Suprapubic skin (tissue), 4 donors: ENCODE results near the gene ZFHX3. TPM values are rescaled to one million over a fixed set of nuclear protein-coding genes. Genes with fewer than 3 reads are reported as not detected.

ENCODE experiments used
- DNase-seq, 2 donors: peaks; one replicate each; pipeline ENCODE4 v3.0.0-alpha.2; 2019; ENCODE audit warnings: low spot score in 2 of 2
- H3K27ac ChIP-seq: fragments of 200-600 bp; sonication (generic); one replicate; pipeline ENCODE4 v1.5.1; 2019
- H3K27me3 ChIP-seq: fragments of 200-600 bp; sonication (generic); one replicate; pipeline ENCODE4 v1.5.1; 2019
- H3K36me3 ChIP-seq: fragments of 200-600 bp; sonication (generic); one replicate; pipeline ENCODE4 v1.5.1; 2019
- H3K4me1 ChIP-seq: fragments of 200-600 bp; sonication (generic); one replicate; pipeline ENCODE4 v1.5.1; 2019
- H3K4me3 ChIP-seq: fragments of 200-600 bp; sonication (generic); one replicate; pipeline ENCODE4 v1.5.1; 2019; ENCODE audit warnings: mild to moderate bottlenecking
- H3K9me3 ChIP-seq: fragments of 200-600 bp; sonication (generic); one replicate; pipeline ENCODE4 v1.5.1; 2019
- EP300 ChIP-seq: sonication (generic); formaldehyde crosslinking; IDR thresholded peaks from one replicate; pipeline ENCODE4 v1.6.1; 2017; ENCODE audit warnings: antibody characterized with exemption
- POLR2A ChIP-seq, 2 donors: fragments of 450-650 bp; IDR thresholded peaks; one replicate each; pipeline ENCODE4 v1.6.1; 2017; ENCODE audit warnings: antibody characterized with exemption in 2 of 2, mild to moderate bottlenecking in 2 of 2, moderate library complexity in 2 of 2
- POLR2AphosphoS5 ChIP-seq, 3 donors: sonication (generic); formaldehyde crosslinking; IDR thresholded peaks; one replicate each; pipeline ENCODE4 v1.6.1; 2017; ENCODE audit warnings: antibody characterized with exemption in 3 of 3
- WGBS: methylation state at CpG from one replicate; pipeline ENCODE4 v1.1.5; 2018; 5-methylcytosine and 5-hydroxymethylcytosine counted together
- total RNA-seq, 4 donors: library from RNA; depleted of rRNA; stranded (reverse); fragments of >200 nt; gene quantifications; one replicate each; pipeline ENCODE4 v1.1.0, GENCODE V29; 2016
- TF ChIP-seq, protein P1 (sequence below), 2 donors: fragments of 200-600 bp in 1 of 2; fragments of 450-650 bp in 1 of 2; sonication (generic) in 1 of 2; IDR thresholded peaks; one replicate each; pipeline ENCODE4 v1.5.1; 2016 to 2019; ENCODE audit warnings: antibody characterized with exemption in 2 of 2, mild to moderate bottlenecking in 1 of 2, moderate library complexity in 1 of 2

The ZFHX3 gene
- total RNA-seq, 4 donors from 2014 or later, result 10.4 to 16.1 (median 12.8) TPM

DNA sequence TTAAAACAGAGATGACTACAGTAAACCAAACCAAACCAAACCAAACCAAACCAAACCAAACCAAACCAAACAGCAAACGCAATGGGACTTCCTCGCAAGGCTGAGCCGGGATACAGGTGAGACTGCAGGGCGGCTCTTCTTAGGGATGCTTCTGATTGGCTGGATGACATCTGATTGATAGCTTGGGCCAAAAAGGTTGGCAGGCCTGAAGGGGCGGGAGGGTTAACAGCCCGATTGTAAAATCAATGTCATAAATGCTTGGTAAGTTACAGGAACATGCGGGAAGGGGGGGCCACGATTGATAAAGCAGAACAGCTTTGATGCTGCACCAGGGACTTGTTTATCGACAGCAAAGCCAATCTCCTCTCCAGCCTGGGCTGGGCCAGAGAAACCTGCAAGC lies 86.1 kb downstream of the ZFHX3 start:
- Histone ChIP-seq H3K4me3 (no peak overlapping the region), H3K27ac (no peak overlapping the region), H3K4me1 (peaks cover 6% of the 10 kb centered on the region), H3K36me3 (peaks cover 30% of the 10 kb centered on the region), H3K27me3 (no peaks in the 10 kb centered on the region), H3K9me3 (no peaks in the 10 kb centered on the region)
- TF ChIP-seq POLR2A (IDR thresholded peaks at IDR 0.05) (no peak), POLR2AphosphoS5 (IDR thresholded peaks at IDR 0.05) (no peak), EP300 (no peak)
- TF ChIP-seq, protein P1, sequence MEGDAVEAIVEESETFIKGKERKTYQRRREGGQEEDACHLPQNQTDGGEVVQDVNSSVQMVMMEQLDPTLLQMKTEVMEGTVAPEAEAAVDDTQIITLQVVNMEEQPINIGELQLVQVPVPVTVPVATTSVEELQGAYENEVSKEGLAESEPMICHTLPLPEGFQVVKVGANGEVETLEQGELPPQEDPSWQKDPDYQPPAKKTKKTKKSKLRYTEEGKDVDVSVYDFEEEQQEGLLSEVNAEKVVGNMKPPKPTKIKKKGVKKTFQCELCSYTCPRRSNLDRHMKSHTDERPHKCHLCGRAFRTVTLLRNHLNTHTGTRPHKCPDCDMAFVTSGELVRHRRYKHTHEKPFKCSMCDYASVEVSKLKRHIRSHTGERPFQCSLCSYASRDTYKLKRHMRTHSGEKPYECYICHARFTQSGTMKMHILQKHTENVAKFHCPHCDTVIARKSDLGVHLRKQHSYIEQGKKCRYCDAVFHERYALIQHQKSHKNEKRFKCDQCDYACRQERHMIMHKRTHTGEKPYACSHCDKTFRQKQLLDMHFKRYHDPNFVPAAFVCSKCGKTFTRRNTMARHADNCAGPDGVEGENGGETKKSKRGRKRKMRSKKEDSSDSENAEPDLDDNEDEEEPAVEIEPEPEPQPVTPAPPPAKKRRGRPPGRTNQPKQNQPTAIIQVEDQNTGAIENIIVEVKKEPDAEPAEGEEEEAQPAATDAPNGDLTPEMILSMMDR (IDR thresholded peaks at IDR 0.05), result no peak
- WGBS, result 80% methylated on average over 9 of the region's 9 CpGs
- no peak for DNase-seq

DNA sequence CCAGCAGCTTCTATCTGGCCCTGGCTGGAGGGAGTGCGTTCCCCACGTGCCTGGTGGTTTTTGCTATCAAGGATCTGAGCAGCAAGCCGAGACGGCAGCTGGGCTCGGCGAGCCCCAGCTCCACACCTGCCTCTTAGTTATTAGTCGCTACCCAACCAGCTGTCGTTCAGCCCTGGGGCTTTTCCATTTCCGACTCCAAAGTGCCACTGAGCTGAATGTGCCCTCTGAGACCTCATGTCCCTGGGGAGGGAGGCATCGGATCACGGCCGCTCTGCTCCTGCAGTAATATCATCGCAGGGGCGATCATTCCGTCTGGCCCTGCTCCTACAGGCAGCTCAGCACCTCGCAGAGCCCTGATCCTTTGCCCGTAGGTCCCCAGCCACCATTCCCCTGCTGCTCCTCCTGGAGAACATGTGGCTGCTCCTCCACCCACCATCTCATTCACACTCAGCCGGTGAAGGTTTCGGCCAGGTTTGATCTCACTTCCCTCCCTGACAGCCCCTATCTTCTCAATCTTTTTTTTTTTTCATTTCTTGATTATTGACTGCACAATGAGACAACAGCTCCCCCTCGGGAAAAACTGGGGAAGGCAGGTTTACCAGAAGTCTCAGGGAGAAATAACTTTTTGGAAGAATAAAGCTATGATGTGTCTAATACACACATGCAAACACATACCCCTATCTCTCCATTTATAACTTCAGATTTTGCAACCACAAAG lies 86.7 kb downstream of the ZFHX3 start:
- no peak overlapping the region for H3K27ac ChIP-seq
- H3K4me3 ChIP-seq, result peak overlapping the region; percentile 4
- H3K4me1 ChIP-seq, result peaks cover 6% of the 10 kb centered on the region
- no peaks in the 10 kb centered on the region for H3K27me3 ChIP-seq
- WGBS, result 64% methylated on average over 17 of the region's 20 CpGs
- H3K36me3 ChIP-seq, result peaks cover 30% of the 10 kb centered on the region
- H3K9me3 ChIP-seq, result no peaks in the 10 kb centered on the region
- DNase-seq, result no peak
- TF ChIP-seq EP300 (no peak), POLR2AphosphoS5 (IDR thresholded peaks at IDR 0.05) (no peak), POLR2A (IDR thresholded peaks at IDR 0.05) (no peak)
- TF ChIP-seq, protein P1 (IDR thresholded peaks at IDR 0.05), result peak in 1 of 2 donors; percentile 29

DNA sequence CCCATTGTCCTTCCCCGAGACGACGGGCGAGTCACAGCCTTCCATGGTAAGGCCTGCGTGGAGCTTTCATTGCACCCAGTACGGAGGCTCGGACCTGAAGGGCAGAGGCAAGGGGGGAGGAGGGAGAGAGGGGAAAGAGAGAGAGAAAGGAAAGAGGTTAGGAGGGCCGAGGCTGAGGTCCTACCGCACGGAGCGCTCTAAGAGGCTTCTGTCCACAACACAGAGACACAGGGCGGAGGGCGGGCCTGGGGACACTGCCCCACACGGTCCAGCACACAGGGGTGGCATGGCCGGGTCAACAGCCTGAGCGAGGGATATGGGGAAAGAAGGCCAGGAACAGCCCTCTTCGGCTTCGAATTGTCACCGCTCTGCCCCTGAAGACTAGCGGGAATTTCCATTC lies 87.8 kb downstream of the ZFHX3 start:
- 97% methylated on average over 20 of the region's 20 CpGs for WGBS

DNA sequence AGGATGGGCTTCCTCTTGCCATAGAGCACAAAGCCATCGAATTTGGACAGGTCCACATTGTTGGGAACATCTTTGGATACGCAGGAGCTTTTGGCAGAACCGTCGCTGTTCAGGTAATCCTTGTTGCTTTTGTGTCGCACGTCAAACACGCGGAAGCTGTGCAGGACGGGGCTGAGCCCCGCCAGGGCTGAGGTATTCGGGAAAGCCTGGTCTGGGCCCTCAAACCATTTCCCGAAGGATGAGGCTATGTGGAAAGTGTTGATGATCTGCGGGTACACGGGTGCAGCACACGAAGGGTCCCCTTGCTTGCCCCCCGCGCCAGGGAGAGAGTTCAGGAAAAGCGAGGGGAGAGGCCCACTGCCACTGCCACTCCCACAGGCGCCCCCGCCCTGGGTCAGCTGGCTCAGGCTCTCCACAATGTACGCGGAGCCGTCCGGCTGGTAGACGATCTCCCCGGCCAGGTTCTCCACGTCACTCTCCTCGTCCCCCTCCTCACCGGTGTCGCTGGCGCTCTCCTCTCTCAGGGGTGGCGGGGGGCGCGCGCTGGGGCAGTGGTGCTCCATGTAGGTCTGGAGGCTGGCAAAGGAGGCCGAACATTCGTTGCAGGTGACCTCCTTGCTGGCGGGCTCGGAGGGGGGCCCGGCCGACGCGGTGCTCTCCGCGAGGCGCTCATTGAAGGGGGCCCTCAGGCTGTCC lies 88.5 kb downstream of the ZFHX3 start:
- 98% methylated on average over 32 of the region's 46 CpGs for WGBS
- TF ChIP-seq EP300, result no peak
- no peak for TF ChIP-seq POLR2AphosphoS5 (IDR thresholded peaks at IDR 0.05)
- TF ChIP-seq, protein P1 (IDR thresholded peaks at IDR 0.05), result no peak
- TF ChIP-seq POLR2A (IDR thresholded peaks at IDR 0.05), result no peak
- Histone ChIP-seq H3K9me3 (no peaks in the 10 kb centered on the region), H3K4me1 (peaks cover 6% of the 10 kb centered on the region), H3K36me3 (peaks cover 30% of the 10 kb centered on the region), H3K27me3 (no peaks in the 10 kb centered on the region), H3K27ac (no peak overlapping the region), H3K4me3 (no peak overlapping the region)
- no peak for DNase-seq

More for the DNA sequence above, 87.8 kb downstream of the ZFHX3 start:
- no peak for DNase-seq
- Histone ChIP-seq H3K27ac (no peak overlapping the region), H3K4me3 (no peak overlapping the region), H3K36me3 (peaks cover 30% of the 10 kb centered on the region), H3K4me1 (peaks cover 6% of the 10 kb centered on the region), H3K9me3 (no peaks in the 10 kb centered on the region), H3K27me3 (no peaks in the 10 kb centered on the region)
- TF ChIP-seq POLR2AphosphoS5 (IDR thresholded peaks at IDR 0.05), result no peak
- TF ChIP-seq POLR2A (IDR thresholded peaks at IDR 0.05), result no peak
- no peak for TF ChIP-seq EP300
- TF ChIP-seq, protein P1 (IDR thresholded peaks at IDR 0.05), result no peak

DNA sequence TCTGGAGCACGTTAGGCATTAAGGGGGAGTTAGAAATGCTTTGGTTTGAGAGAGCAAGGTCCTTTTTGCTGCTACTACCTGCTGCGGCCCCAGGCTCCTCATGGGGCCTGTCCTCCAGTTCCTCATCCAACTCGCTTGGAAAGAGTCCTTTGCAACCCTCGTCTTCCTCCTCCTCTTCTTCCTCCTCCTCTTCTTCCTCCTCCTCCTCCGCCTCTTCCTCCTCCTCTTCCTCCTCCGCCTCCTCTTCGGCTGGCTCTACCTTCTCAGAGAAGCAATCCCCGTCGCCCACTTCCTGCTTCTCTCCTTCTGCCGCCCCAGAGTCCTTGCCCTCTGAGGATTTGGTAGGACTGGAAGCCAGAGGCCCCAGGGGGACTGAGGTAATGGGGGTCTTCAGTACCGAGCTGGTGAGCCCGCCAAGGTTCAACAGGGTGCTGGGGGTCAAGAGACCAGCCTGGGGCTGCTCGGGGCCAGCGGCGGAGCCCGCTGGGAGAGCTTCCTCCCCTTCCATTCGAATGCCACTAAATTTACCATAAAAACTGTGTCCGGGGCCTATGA lies 89.3 kb downstream of the ZFHX3 start:
- no peaks in the 10 kb centered on the region for H3K9me3 ChIP-seq
- peaks cover 6% of the 10 kb centered on the region for H3K4me1 ChIP-seq
- no peak for DNase-seq
- H3K27me3 ChIP-seq, result no peaks in the 10 kb centered on the region
- TF ChIP-seq, protein P1 (IDR thresholded peaks at IDR 0.05), result no peak
- TF ChIP-seq POLR2AphosphoS5 (IDR thresholded peaks at IDR 0.05) (no peak), POLR2A (IDR thresholded peaks at IDR 0.05) (no peak), EP300 (no peak)
- peaks cover 30% of the 10 kb centered on the region for H3K36me3 ChIP-seq
- H3K27ac ChIP-seq, result no peak overlapping the region
- WGBS, result 95% methylated on average over 18 of the region's 18 CpGs
- no peak overlapping the region for H3K4me3 ChIP-seq
